Ramos (cell line): ENCODE results near the gene BCO2.

Experiments used
- in situ Hi-C: fragments of 300-500 bp; cut with MboI; formaldehyde crosslinking; loops from one replicate; pipeline ENCODE4 v1.14.3; 2022; ENCODE audit warnings: low sequenced_read_pairs; ENCODE audit not compliant: unreplicated experiment

BCO2 gene

DNA sequence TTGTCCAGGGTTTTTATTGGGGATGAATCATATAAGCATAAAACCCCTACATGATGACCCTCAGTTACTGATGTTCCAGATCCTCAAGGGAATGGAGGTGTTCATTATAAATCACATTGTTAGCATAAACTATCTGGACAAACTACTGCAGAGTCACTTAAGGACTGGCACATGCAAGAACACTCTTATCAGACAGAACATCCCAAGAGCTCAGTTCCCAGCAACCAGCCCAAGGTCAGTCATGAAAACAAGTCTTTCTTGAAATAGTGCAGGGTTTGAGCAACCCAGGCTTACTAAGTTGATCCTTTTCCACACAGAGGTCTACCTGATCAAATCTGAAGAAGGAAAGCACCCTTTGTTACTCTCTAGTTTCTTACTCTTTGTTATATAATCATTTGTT lies 37.4 kb downstream of the BCO2 start:
- in situ Hi-C loops, result loop anchor here (25.0 kb wide), 2 partner anchors 350 to 1075 kb away; no protein-coding TSS in a partner anchor

DNA sequence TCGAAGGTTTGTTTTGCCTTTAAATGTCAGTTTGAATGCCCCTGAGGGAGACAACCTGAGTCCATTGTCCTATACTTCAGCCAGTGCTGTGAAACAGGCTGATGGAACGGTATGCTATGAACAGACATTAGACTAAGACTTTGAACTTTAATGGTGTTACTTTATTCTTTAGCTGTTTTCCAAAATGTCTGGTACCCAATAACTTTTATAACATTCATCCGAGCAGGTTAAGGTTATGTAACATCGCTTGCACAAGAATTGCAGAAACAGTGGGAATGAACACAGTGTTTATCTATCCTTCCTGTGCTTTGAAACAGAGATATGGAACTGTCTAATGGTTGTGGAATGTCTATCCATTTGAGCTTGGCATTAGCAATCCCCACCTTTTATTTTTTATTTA lies 38.4 kb downstream of the BCO2 start:
- in situ Hi-C loops, result loop anchor here (25.0 kb wide), 2 partner anchors 349 to 1074 kb away; no protein-coding TSS in a partner anchor

DNA sequence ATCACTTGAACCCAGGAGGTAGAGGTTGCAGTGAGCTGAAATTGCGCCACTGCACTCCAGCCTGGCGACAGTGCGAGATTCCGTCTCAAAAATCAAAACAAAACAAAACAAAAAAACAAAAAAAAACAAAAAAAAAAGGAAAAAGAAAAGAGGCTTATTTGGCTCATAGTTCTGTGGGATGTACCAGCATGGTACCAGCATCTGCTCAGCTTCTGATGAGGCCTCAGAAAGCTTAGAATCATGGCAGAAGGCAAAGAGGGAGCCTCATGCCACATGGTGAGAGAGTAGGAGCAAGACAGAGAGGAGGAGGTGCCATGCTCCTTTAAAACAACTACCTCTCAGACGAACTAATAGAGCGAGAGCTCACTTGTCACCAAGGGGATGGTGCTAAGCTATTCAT lies 40.3 kb downstream of the BCO2 start:
- in situ Hi-C loops, result loop anchor here (25.0 kb wide), 2 partner anchors 347 to 1072 kb away; no protein-coding TSS in a partner anchor

DNA sequence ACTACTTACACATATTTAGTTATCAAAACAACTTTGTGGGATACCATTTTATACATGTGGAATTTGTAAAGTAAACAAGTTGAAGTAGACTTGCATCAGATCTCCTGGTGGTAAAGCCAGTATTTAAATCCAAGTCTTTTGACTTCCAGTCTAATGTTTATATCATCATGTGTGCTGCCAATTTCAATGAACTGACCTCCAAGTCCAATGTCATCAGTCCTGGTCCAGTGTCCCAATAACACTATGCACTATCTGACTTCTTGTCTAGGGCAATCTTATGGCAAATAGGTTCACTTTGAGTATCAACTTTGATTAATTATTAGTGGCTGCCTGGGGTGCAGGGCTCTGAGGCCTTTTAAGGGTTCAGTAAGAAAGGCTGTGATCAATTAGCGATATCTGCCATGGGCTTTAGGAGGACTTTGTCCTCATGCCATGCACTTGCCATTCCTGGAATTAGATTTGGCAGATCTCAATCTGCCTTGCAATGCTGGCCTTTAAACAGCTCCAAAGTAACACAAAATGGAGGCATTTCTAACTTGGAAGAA lies 41.3 kb downstream of the BCO2 start:
- in situ Hi-C loops, result loop anchor here (25.0 kb wide), 2 partner anchors 346 to 1071 kb away; no protein-coding TSS in a partner anchor

DNA sequence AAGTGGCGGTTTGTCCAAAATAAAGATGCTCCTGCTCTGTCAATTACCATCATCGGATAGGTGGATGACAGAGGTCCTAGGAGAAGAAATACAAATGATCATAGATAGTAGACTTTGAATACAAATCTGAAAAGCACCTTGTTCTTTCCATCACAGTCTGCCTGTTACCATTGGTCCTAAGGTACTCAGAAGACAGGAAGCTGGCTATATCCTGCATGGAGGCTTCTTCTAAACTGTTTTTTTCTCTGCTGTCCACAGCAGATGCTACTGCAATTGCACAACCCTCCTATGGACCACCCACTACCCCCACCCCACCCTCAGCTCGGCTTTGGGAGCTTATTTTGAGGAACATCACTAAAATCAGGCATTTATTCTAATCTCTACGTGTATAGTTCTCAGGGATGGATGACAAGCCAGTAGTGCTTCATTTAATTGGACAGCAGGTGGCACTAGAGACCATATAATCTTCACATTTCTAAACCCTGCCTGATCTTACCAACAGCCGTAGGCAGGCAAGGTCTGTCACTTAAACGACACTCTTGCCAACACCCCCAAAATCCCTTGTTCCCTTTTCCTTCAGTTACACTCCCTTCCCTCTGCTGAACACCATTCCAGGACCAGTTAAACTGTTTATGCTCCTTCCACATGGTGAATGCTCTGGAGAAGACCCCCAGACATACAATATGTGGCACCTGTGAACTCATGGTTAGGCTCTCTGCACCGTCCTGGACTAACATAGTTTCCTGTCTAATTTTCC lies 44.3 kb downstream of the BCO2 start:
- in situ Hi-C loops, result loop anchor here (5.0 to 25.0 kb wide), 3 partner anchors 63 to 1068 kb away; no protein-coding TSS in a partner anchor

DNA sequence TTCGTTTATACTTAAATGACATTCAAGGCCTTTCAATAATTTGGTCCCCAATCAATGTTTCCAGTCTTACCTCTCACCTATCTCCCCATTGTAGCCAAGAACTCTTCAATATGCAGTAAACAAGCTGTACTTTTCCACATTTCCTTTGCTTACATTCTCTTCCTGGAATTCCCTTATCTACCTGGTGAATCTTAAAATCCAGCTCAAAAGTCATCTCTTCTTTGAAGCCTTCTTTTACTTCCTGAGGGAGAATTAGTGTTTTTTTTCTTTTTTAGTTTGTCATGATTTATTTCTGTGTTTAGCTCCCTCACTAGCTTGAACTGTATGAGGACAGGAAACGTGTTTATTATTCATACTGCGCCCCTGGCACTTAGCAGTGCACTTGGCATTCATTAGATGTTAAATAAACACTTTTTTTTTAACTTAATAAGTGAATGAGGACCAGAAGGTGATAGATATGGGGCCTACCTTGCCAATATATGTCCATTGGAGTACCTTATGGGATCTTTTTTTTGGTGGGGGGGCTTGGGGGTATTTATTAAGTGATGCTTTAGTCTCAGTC lies 46.0 kb downstream of the BCO2 start:
- in situ Hi-C loops, result loop anchor here (5.0 to 25.0 kb wide), 3 partner anchors 61 to 1066 kb away; no protein-coding TSS in a partner anchor

DNA sequence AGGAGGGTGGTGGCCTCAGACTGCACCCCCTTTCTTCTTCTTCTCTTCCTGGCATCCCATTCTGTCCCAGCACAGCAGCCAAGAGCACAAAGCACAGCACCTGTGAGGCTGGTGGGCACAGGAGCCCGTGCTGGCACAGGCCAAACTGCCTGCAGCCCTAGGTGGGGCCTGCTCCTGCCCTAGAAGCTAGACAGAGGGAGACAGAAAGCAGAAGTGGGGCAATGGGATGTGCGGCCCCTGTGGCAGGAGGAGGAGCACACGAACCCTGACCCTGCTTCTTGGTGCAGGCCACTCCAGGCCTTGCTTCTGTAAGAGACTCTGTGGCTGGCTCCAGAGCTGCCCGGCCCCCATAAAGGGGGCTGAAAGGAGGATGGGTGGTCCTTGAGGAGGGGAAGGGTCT lies 47.0 kb downstream of the BCO2 start:
- in situ Hi-C loops, result loop anchor here (5.0 to 25.0 kb wide), 3 partner anchors 60 to 1065 kb away; no protein-coding TSS in a partner anchor

DNA sequence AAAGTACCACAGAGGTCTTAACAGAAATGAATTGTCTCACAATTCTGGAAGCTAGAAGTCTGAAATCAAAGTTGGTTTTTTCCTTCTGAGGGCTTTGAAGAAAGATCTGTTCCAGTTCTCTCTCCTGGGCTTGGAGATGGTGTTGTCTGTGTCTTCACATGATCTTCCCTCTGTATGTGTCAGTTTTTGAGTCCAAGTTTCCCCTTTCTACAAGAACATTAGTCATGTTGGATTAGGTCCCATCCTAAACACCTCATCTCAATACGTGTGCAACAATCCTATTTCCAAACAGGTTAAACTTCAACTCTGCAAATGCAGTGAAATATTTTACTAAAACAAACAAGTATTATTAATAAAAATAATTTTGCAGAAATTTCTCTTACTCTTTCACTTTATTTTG lies 47.8 kb downstream of the BCO2 start:
- in situ Hi-C loops, result loop anchor here (5.0 to 25.0 kb wide), 3 partner anchors 59 to 1064 kb away; no protein-coding TSS in a partner anchor

DNA sequence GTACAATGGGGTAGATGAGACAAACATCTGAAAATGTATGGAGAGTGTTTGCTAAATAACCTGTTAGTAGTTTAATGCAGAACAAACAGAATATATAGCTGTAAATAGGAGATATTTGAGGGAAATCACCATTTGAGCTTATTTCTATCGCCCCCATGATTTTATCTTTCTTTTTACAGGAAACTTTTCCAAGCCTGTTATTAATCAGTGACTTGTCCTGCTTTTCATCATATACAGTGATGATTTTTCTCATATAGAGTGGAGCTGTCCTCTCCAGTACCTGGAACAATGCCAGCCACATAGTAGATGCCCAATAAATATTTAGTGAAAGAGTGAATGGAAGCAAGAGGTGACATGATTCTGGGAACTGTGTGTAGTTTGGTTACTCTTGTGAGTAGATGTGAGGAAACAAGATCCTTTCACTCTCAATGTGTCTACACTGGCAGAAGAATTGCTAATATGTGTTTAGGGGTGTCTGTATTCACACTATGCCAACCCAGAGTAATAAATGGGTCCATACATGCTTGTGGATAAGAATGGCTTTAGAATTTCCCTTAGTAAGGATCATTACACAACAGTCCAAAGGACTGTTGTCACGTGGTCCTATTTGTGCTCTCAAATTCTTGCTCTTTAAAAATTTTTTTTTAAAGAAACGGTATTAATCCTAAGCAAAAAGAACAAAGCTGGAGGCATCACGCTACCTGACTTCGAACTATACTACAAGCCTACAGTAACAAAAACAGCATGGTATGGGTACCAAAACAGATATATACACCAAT lies 48.6 kb downstream of the BCO2 start:
- in situ Hi-C loops, result loop anchor here (5.0 to 25.0 kb wide), 3 partner anchors 58 to 1063 kb away; no protein-coding TSS in a partner anchor

DNA sequence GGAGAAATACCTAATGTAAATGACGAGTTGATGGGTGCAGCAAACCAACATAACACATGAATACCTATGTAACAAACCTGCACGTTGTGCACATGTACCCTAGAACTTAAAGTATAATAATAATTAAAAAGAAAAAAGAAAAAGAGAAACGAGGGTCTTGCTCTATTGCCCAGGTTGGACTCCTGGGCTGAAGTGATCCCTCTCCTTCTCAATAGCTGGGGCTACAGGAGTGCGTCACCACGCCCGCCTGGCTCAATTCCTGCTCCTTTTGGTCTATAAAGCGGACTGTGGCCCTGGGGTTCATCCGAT lies 50.4 kb downstream of the BCO2 start:
- in situ Hi-C loops, result no loop called here

DNA sequence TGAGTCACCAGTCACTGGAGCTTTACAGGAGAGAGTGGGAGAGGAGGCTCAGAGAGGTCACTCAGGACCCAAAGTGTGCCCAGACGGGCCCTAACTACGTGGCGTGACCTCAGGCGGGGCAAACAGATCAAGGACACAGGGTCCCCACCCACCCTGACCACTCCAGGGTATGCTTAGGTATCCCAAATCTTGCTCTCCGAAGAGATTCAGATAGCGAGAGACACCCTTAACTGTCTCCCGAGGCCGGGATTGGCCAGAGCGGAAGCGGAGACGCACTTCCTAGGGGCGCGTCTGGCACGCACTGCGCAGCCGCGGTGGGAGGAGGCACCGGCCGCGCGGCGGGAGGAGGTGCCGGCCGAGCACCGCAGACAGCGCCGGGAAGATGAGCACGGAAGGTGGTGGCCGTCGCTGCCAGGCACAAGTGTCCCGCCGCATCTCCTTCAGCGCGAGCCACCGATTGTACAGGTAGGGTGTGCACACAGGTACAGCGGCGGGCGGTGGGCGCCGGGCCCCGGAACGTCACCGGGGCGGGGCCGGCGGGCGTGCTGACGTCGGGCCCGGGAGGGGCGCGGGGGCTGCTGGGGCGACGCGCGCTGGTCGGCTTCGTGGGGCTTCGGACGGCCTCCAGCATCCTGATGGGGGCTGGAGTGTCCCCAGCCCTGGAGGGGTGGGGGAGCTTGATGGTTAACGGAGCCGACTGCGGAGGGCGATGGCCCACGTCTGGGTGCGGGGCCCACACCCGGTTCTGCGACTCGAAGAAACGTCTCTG lies 50.9 kb downstream of the BCO2 start, which contains the start of gene PTS:
TSS of gene PTS (plus strand) at position 367 of the 769 bp plus-strand sequence. CDS start at position 383, 16 bp downstream.
- in situ Hi-C loops, result no loop called here

DNA sequence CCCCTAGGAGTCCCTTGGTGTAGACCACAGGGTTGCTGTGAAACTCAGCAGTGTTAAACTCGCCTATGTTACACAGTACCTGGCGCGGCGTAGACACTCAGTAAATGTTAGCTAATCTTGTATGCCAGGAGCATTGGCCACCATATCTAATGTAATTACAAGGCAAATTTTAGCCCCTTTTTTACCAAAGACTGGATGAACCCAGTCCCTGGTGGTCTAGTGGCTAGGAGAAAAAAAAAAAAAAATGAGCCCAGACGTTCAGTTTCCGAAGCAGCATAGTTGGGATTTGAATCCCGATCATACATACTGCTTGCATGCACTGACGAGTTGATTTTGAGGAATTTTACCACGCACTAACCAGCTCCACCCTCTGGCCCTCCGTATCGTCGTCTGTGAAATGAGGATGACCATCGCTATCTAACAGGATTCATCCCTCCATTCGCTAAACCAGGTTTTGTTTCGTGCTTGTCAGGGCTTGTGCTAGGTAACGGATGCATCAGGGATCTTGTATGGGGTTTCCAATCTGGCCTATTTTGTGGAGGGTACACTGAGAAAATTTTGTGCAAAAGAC lies 51.6 kb downstream of the BCO2 start:
- in situ Hi-C loops, result no loop called here

DNA sequence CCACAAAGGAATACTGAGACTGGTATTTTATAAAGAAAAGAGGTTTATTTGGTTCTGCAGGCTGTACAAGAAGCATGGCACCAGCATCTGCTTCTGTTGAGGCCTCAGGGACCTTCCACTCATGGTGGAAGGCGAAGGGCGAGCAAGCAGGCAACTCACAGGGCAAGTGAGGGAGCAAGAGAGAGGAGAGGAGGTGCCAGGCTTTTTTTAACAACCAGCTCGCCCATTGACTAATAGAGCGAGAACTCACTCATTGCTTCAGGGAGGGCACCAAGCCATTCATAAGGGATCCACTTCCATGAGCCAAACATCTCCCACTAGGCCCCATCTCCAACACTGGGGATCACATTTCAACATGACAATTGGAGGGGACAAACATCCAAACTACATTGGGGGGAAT lies 52.2 kb downstream of the BCO2 start:
- in situ Hi-C loops, result no loop called here

DNA sequence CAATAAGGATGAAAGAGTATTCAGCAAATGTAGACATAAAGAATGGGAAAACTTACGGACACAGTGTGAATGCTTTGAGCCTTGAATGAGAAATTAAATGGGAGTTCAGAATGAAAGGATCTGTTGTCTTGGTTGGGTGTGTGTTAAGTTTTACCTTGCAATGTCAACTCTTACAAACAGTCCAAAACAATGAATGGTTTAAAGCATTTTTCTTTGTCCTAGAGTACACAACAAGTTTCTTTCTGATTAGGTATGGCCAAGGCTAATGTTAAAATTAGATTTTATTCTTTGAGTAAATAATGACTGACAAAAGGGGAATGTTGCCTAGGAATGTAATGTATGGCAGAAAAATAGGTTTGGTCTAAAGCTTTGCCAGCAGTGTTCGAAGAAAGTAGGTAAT lies 53.4 kb downstream of the BCO2 start:
- in situ Hi-C loops, result no loop called here

DNA sequence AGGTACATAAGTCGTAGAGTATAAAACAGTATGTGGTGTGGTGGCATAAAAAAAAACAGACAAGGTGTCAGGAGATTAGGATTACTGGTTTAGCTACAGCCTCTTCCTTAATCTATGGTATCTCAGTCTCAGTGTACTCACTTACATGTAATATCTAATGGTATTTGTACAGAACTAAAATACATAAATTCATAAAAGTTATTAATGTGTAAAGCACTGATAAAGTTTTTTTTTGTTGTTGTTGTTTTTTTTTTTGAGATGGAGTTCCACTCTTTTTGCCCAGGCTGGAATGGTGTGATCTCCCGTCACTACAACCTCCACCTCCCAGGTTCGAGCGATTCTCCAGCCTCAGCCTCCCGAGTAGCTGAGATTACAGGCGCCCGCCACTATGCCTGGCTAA lies 53.8 kb downstream of the BCO2 start:
- in situ Hi-C loops, result no loop called here

DNA sequence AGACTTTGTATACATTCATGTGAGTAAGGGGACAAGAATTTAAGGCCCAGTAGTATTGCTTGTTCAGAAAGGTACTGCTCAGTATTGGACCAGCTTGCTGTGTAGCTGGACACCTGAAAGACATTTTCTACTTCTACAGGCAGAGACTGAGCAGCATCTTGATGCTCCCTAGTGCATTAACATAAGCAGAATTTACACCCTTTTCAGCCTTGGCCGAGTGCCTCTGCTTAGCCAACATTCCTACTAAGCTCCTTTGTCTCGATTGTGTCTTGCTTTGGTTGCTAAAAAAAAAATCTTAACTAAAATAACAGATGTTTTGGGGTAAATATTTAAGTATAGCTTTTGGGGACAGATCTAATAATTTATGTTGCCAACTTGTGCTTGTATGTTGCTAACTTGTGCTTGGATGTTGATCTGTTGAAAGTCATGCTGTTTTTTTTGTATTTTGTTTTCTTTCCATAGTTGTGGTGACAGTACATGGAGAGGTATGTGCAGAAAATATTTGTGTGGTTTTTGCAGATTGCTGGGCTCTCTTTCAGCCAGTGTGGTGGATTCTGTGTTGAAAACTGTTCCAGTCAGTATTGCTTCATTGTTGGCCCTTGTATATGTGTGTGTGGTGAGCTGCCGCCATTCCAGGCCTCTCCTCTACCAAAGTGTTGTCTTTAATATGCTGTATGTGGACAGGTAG lies 54.6 kb downstream of the BCO2 start:
- in situ Hi-C loops, result no loop called here

DNA sequence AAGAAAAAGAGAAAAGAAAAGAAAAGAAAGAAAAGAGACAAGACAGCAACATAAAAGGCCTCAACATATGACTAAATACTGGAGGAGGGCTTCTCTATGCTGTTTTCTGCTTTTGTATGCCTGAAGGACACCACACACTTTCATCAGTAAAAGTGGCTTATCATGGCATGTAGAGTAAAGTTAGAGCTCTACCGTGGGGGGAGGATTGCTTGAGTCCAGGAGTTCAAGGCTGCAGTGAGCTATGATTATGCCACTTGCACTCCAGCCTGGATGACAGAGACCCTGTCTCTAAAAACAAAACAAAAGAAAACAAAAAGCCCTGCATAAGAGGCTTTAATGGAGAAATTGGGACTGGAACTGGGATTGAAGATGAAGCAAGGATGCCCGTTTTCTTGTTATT lies 56.6 kb downstream of the BCO2 start:
- in situ Hi-C loops, result no loop called here

DNA sequence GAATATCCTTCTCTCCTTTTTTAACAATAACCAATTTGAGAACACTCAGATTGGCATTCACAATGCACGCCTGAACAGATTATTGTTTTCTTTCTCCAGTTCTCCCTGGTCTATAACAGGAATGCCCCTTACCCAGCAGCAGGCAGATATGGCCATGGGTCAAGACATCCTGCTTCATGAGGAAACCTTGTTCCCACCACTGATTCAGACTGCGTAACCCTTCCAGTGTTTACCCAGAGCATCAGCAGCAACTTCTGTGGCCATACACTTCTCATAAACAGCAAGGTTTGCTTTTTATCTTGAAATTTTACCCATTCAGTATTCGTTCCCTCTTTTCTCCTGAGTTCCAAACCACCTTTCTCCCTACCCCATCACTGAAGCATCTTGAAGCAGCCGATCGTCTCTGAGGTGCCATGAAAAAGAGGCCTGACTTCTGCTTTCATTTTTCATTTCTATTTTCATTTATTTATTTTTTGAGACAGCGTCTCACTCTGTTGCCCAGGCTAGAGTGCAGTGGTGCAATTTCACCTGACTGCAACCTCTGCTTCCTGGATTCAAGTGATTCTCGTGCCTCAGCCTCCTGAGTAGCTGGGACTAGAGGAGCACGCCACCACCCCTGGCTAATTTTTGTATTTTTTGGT lies 60.6 kb downstream of the BCO2 start:
- in situ Hi-C loops, result no loop called here
